PC-3 (cell line): ENCODE measurements around the gene ZNF600.

ENCODE experiments used
- EZH2 ChIP-seq: fragments of 300-600 bp; sonication (generic); IDR thresholded peaks from one replicate; pipeline ENCODE4 v1.6.1; 2017; ENCODE audit warnings: antibody characterized with exemption, mild to moderate bottlenecking, low read length; ENCODE audit not compliant: unreplicated experiment
- EZH2phosphoT487 ChIP-seq: fragments of 300-600 bp; sonication (generic); IDR thresholded peaks from 2 replicates; pipeline ENCODE4 v1.6.1; 2018; ENCODE audit warnings: mild to moderate bottlenecking, antibody characterized with exemption, low read length, borderline replicate concordance
- TF ChIP-seq, protein P1 (sequence below): fragments of 300-600 bp; sonication (generic); conservative IDR thresholded peaks from 2 replicates; pipeline ENCODE4 v1.5.1; 2017; ENCODE audit warnings: antibody characterized with exemption, low read depth, mild to moderate bottlenecking, low read length

DNA sequence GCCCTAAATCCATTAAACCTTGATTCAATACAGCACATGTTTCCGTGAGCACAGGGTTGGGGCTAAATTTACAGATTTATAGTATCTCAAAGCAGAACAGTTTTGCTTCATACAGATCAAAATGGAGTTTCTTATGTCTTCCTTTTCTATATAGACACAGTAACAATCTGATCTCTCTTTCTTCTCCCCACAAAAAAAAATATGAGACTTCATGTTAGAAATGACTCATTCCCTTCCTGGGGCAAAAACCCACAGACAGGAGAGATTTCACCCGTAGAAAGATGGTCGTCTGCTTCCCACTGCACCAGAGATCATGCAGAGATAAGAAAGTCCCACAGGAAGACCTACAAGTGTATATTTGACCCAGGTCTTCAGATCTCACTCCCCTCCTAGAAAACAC lies 44.1 kb downstream of the ZNF600 start:
- TF ChIP-seq, protein P1, sequence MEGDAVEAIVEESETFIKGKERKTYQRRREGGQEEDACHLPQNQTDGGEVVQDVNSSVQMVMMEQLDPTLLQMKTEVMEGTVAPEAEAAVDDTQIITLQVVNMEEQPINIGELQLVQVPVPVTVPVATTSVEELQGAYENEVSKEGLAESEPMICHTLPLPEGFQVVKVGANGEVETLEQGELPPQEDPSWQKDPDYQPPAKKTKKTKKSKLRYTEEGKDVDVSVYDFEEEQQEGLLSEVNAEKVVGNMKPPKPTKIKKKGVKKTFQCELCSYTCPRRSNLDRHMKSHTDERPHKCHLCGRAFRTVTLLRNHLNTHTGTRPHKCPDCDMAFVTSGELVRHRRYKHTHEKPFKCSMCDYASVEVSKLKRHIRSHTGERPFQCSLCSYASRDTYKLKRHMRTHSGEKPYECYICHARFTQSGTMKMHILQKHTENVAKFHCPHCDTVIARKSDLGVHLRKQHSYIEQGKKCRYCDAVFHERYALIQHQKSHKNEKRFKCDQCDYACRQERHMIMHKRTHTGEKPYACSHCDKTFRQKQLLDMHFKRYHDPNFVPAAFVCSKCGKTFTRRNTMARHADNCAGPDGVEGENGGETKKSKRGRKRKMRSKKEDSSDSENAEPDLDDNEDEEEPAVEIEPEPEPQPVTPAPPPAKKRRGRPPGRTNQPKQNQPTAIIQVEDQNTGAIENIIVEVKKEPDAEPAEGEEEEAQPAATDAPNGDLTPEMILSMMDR = no peak
- no peak for TF ChIP-seq EZH2
- TF ChIP-seq EZH2phosphoT487 = no peak
